HAP-1 (cell line): ENCODE results near the gene TXNDC5.

Experiments
- DNase-seq, 2 experiments: peaks; one replicate each; pipeline ENCODE4 v3.0.0-alpha.2; 2016 to 2020; ENCODE audit warnings: low spot score in 2 of 2
- H3K27me3 ChIP-seq: fragments of 250-450 bp; sonication (Bioruptor Pico); 2 replicates; pipeline ENCODE4 v1.5.1; 2020; ENCODE audit warnings: low read depth, mild to moderate bottlenecking, moderate library complexity
- H3K36me3 ChIP-seq: fragments of 250-450 bp; sonication (Bioruptor Pico); replicated peaks from 2 replicates; pipeline ENCODE4 v1.5.1; 2020; ENCODE audit warnings: mild to moderate bottlenecking
- H3K4me1 ChIP-seq: fragments of 250-450 bp; sonication (Bioruptor Pico); 2 replicates; pipeline ENCODE4 v1.5.1; 2020; ENCODE audit warnings: mild to moderate bottlenecking
- H3K4me3 ChIP-seq: fragments of 250-450 bp; sonication (Bioruptor Pico); 2 replicates; pipeline ENCODE4 v1.5.1; 2020; ENCODE audit warnings: mild to moderate bottlenecking, moderate library complexity
- H3K9me3 ChIP-seq: fragments of 250-450 bp; sonication (Bioruptor Pico); 2 replicates; pipeline ENCODE4 v1.5.1; 2020; ENCODE audit warnings: mild to moderate bottlenecking, moderate library complexity
- in situ Hi-C: fragments of 300-500 bp; cut with MboI; formaldehyde crosslinking; loops from 3 replicates; pipeline ENCODE4 v1.14.3; 2020; ENCODE audit warnings: low sequenced_read_pairs, inconsistent platforms, mixed read lengths

The TXNDC5 gene

DNA sequence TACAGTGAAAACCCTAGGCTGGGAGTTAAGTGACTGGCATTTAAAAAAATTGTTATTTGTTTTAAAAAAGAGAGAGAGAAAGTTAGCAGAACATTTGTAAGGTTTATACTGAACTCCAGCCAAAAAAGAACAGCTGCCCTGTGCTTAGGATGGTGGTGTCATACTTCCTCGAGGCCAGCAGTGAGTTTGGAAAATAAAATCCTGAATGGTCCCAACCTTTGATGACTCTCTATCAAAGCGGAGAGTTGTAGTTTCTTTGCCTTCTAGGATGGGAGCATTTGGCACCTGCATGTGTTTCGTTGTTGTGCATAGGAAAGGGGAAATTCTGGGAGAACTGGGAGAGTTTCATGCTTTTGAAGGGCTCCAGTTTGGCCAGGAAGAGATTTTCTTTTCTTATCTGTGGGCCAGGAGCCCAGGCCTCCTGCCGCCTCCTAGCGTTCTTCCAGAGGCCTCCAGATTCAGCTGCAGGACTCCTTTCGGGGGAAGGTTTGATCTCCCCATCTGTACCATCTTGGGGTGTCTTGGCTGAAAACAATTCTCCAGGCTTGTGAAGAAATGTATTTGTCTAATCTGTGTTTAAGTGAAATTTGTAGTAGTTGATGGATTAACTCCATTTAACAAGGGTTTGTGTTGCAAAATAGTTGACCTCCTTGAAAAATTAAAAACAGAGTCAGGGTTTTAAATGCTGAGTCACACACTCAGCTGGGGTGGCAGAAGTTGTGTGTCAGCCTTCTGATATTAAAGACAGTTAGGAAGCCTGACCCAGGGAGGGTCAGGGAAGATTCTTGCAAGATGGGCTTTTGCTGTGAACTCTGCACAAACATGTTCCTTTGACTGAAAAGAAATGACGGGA is 63.4 kb downstream of the TXNDC5 start:
- no peaks in the 10 kb centered on the region for H3K4me1 ChIP-seq

GRCh38 chr6:7841781-7842468 is 68.7 kb downstream of the TXNDC5 start:
- H3K9me3 ChIP-seq: no peaks in the 10 kb centered on the region
- no peaks in the 10 kb centered on the region for H3K36me3 ChIP-seq
- in situ Hi-C loops: no loop called here
- H3K4me1 ChIP-seq: no peaks in the 10 kb centered on the region; the same call in 1 of the 2 replicates
- 0 out of 2 replicates have a peak, but pooled peaks cover 4% of the 10 kb centered on the region for H3K27me3 ChIP-seq
- no peak overlapping the region for H3K4me3 ChIP-seq
- DNase-seq: no peak

More for the DNA sequence above, 63.4 kb downstream of the TXNDC5 start:
- in situ Hi-C loops: no loop called here
- no peaks in the 10 kb centered on the region for H3K27me3 ChIP-seq
- no peak for DNase-seq
- no peaks in the 10 kb centered on the region for H3K36me3 ChIP-seq
- H3K4me3 ChIP-seq: no peak overlapping the region
- H3K9me3 ChIP-seq: peaks cover 3% of the 10 kb centered on the region; the same call in 1 of the 2 replicates

DNA sequence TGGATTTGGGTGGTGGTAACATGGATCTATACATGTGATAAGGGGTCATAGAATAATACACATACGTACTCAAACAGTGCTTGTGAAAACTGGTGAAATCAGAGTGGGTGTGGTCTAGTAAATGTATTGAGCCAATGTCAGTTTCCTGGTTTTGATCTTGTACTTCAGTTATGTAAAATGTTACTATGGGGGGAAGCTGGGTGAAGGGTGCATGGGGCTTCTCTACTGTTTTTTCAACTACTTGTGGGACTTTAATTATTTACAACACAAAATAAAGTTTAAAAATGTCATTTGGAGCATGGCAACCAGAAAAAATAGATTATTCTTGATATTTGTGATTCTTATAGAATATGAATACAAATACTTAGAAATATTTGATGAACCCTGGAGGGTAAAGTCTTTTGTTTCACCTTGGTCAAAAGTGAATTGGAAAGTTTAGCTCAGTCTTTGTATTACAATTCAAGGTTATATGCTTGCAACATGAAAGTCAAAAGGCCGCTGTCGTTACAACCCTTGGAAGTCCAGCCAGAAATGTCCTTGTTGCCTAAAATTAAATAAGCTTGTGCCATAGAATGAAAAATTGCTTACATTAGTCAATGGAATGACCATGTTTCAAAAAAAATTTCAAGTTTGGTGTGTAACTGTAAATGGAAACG is 74.1 kb downstream of the TXNDC5 start:
- Histone ChIP-seq H3K4me3 (no peak overlapping the region), H3K27me3 (0 out of 2 replicates have a peak, but pooled peaks cover 4% of the 10 kb centered on the region), H3K36me3 (no peaks in the 10 kb centered on the region), H3K9me3 (no peaks in the 10 kb centered on the region), H3K4me1 (no peaks in the 10 kb centered on the region; the same call in 1 of the 2 replicates)
- DNase-seq: no peak
- in situ Hi-C loops: no loop called here

GRCh38 chr6:7833751-7834070 is 76.9 kb downstream of the TXNDC5 start:
- H3K9me3 ChIP-seq: no peaks in the 10 kb centered on the region
- in situ Hi-C loops: no loop called here
- H3K27me3 ChIP-seq: no peaks in the 10 kb centered on the region
- no peak overlapping the region for H3K4me3 ChIP-seq
- no peaks in the 10 kb centered on the region for H3K36me3 ChIP-seq
- no peak for DNase-seq
- H3K4me1 ChIP-seq: no peaks in the 10 kb centered on the region; the same call in 1 of the 2 replicates

DNA sequence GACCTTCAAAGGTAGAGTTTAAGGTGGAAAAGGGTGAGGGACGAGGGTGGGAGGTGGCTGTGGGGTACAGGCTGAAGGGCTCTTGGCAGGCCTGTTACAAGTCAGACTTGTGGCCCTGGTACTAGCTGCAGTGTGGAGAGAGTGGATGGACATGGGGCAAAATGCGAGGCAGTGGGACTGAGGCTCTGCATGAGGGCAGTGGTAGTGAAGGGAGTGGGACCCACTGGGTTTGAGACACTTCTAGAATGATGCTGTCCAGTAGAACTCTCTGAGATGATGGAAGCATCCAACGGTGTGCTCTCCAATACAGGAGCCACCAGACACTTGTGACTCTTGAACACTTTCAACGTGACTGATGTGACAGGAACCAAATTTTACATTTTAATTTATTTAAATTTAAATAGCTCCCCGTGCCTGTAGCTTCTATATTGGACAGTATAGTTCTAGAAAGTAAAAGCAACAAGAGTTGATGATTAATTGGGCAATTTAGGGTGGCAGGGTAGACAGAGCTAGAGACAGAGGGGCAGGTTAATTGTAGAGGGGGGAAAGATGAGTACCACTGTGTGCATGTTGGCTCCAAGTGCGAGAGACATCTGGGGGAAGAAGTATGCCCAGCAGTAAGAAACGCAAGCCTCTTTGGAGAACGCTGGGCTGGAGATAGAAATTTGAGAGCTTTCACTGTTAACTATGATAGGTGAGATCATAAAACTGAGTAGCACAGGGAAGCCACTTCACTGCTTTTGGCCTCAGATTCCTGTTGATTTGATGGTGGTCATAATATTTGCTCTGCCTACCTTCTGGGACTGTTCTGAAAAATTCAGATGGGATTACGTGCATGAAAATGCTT is 77.5 kb downstream of the TXNDC5 start:
- no peak for DNase-seq
- Histone ChIP-seq H3K27me3 (no peaks in the 10 kb centered on the region), H3K36me3 (no peaks in the 10 kb centered on the region), H3K4me1 (no peaks in the 10 kb centered on the region; the same call in 1 of the 2 replicates), H3K9me3 (no peaks in the 10 kb centered on the region), H3K4me3 (no peak overlapping the region)
- in situ Hi-C loops: no loop called here
